Left ventricle myocardium inferior (tissue), 1 donor: ENCODE results near the gene MYO16. TPM values are rescaled to one million over a fixed set of nuclear protein-coding genes. Genes with fewer than 3 reads are reported as not detected.

Experiments
- DNase-seq: peaks from one replicate; pipeline ENCODE4 v3.0.0-alpha.2; 2020
- H3K27ac ChIP-seq: fragments of 200-600 bp; replicated peaks from 2 replicates; pipeline ENCODE4 v1.8.0; 2021
- H3K27me3 ChIP-seq: fragments of 200-600 bp; 2 replicates; pipeline ENCODE4 v1.8.0; 2021; ENCODE audit warnings: low read depth
- H3K36me3 ChIP-seq: fragments of 200-600 bp; 2 replicates; pipeline ENCODE4 v1.8.0; 2021
- H3K4me1 ChIP-seq: fragments of 200-600 bp; 2 replicates; pipeline ENCODE4 v1.8.0; 2021
- H3K4me3 ChIP-seq: fragments of 200-600 bp; 2 replicates; pipeline ENCODE4 v1.8.0; 2021; ENCODE audit warnings: mild to moderate bottlenecking, moderate library complexity
- H3K9me3 ChIP-seq: fragments of 200-600 bp; replicated peaks from 2 replicates; pipeline ENCODE4 v1.8.0; 2021
- CTCF ChIP-seq: fragments of 200-600 bp; IDR thresholded peaks from 2 replicates; pipeline ENCODE4 v1.8.0; 2021; ENCODE audit warnings: antibody characterized with exemption, mild to moderate bottlenecking, borderline replicate concordance
- intact Hi-C: fragments of 100-400 bp; cut with micrococcal nuclease; formaldehyde crosslinking; loops from one replicate; pipeline ENCODE4 v1.11.0; 2022
- total RNA-seq: library from RNA; stranded (reverse); fragmentation: NEBNext Ultra II Directional; extraction: Animal tissue kit (Norgen Biotek cat#: 25700); gene quantifications from one replicate; pipeline ENCODE4 v1.2.1, GENCODE V29; 2021
- donor health status: DM: no; HTN: yes; CAD: no; lungs with severe emphysema.

Gene MYO16
- total RNA-seq, 1 donor from 2014 or later: 1.7 TPM

GRCh38 chr13:108769213-108770070 is 140.0 kb downstream of the MYO16 start:
- no peaks in the 10 kb centered on the region for H3K4me1 ChIP-seq
- no peak overlapping the region for H3K27ac ChIP-seq
- H3K27me3 ChIP-seq: no peaks in the 10 kb centered on the region
- intact Hi-C loops: no loop called here
- no peak for TF ChIP-seq CTCF
- no peak for DNase-seq
- no peaks in the 10 kb centered on the region for H3K9me3 ChIP-seq
- H3K4me3 ChIP-seq: no peak overlapping the region
- H3K36me3 ChIP-seq: no peaks in the 10 kb centered on the region

DNA sequence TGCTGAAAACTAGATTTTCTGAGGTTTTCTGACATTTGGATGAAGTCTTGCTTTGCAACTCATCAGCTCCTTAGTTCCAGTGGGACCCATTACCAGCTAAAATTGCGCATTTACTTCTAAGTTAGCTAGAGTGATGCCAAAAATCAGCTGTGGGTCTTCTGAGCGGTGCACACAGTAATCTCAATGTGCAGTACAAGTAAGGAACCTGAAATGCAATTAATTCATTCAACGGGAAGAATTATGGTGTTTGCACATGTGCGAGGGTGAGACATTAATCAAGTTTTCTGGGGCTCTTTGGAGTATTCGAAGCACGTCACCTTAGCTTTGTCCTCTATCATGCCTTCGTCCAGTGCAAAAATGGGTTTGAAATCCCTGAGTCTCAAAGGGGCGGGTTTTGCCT is 146.2 kb downstream of the MYO16 start:
- intact Hi-C loops: no loop called here
- Histone ChIP-seq H3K27me3 (no peaks in the 10 kb centered on the region), H3K9me3 (no peaks in the 10 kb centered on the region), H3K4me3 (no peak overlapping the region), H3K36me3 (no peaks in the 10 kb centered on the region), H3K4me1 (no peaks in the 10 kb centered on the region), H3K27ac (no peak overlapping the region)
- no peak for TF ChIP-seq CTCF
- DNase-seq: no peak

DNA sequence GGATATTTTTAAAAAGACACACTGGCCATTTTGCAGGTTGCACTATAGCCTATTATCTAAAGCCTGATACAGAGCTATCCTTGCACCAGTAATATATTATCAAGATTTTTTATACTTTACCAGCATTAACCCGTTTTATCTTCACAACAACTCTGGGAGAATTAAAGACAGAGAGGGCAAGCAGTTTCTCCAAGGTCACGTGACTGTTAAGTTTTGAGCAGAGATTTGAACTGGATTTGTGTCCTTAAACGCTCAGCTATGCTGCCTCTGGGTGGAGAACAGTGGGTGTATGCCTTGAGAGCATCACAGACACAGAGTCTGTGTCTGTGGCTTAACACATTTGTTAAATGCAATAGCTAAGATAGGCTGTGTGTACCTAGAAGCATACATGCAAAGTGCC is 147.2 kb downstream of the MYO16 start:
- Histone ChIP-seq H3K27ac (no peak overlapping the region), H3K27me3 (no peaks in the 10 kb centered on the region), H3K4me1 (no peaks in the 10 kb centered on the region), H3K36me3 (no peaks in the 10 kb centered on the region), H3K9me3 (no peaks in the 10 kb centered on the region), H3K4me3 (no peak overlapping the region)
- TF ChIP-seq CTCF: no peak
- intact Hi-C loops: no loop called here
- no peak for DNase-seq

GRCh38 chr13:108777421-108778420 is 148.3 kb downstream of the MYO16 start:
- Histone ChIP-seq H3K27ac (no peak overlapping the region), H3K4me1 (no peaks in the 10 kb centered on the region), H3K36me3 (no peaks in the 10 kb centered on the region), H3K27me3 (no peaks in the 10 kb centered on the region), H3K4me3 (no peak overlapping the region), H3K9me3 (no peaks in the 10 kb centered on the region)
- no peak for TF ChIP-seq CTCF
- intact Hi-C loops: no loop called here
- DNase-seq: no peak

GRCh38 chr13:108779308-108779707 is 149.9 kb downstream of the MYO16 start:
- no peak overlapping the region for H3K27ac ChIP-seq
- DNase-seq: no peak
- H3K27me3 ChIP-seq: no peaks in the 10 kb centered on the region
- intact Hi-C loops: no loop called here
- no peaks in the 10 kb centered on the region for H3K4me1 ChIP-seq
- no peak for TF ChIP-seq CTCF
- H3K9me3 ChIP-seq: no peaks in the 10 kb centered on the region
- H3K4me3 ChIP-seq: no peak overlapping the region
- no peaks in the 10 kb centered on the region for H3K36me3 ChIP-seq
